Neutrophil (primary cell): ENCODE measurements around the gene CNNM1.

Experiments
- H3K27ac ChIP-seq: fragments of 200-600 bp; sonication (generic); 2 replicates; pipeline ENCODE4 v1.5.1; 2016; ENCODE audit warnings: mild to moderate bottlenecking, moderate library complexity
- H3K27me3 ChIP-seq: fragments of 200-600 bp; sonication (generic); 2 replicates; pipeline ENCODE4 v1.6.0; 2016; ENCODE audit warnings: mild to moderate bottlenecking
- H3K36me3 ChIP-seq: fragments of 200-600 bp; sonication (generic); 2 replicates; pipeline ENCODE4 v1.5.1; 2017
- H3K4me1 ChIP-seq, 2 experiments: fragments of 200-600 bp in 1 of 2; sonication (generic) in 1 of 2; 1 replicate in 1 of 2; 2 replicates in 1 of 2; pipeline versions ENCODE4 v1.5.1 to v1.6.1; 2013 to 2016; ENCODE audit warnings: low read depth in 1 of 2, low read length in 1 of 2, mild to moderate bottlenecking in 1 of 2, moderate library complexity in 1 of 2; ENCODE audit not compliant: control insufficient read depth in 1 of 2, insufficient read depth in 1 of 2
- H3K4me3 ChIP-seq, 2 experiments: fragments of 200-600 bp in 1 of 2; sonication (generic) in 1 of 2; 1 replicate in 1 of 2; 2 replicates in 1 of 2; pipeline ENCODE4 v1.5.1; 2013 to 2016; ENCODE audit warnings: low read depth in 1 of 2, low read length in 1 of 2, mild to moderate bottlenecking in 1 of 2, moderate library complexity in 1 of 2
- H3K9me3 ChIP-seq: fragments of 200-600 bp; sonication (generic); 2 replicates; pipeline ENCODE4 v1.5.1; 2016
- CTCF ChIP-seq: fragments of 200-600 bp; sonication (generic); IDR thresholded peaks from 2 replicates; pipeline ENCODE4 v1.5.1; 2016; ENCODE audit warnings: antibody characterized with exemption

CNNM1 gene

GRCh38 chr10:99341860-99342490 lies 12.8 kb downstream of the CNNM1 start:
- H3K36me3 ChIP-seq, result no peaks in the 10 kb centered on the region
- no peak overlapping the region for H3K4me3 ChIP-seq
- H3K9me3 ChIP-seq, result no peaks in the 10 kb centered on the region
- no peak for TF ChIP-seq CTCF
- no peak overlapping the region for H3K27ac ChIP-seq
- H3K4me1 ChIP-seq, result no peaks in the 10 kb centered on the region
- peaks cover 23% of the 10 kb centered on the region for H3K27me3 ChIP-seq

GRCh38 chr10:99343262-99343661 lies 14.1 kb downstream of the CNNM1 start:
- Histone ChIP-seq H3K27ac (no peak overlapping the region), H3K9me3 (no peaks in the 10 kb centered on the region), H3K4me1 (no peaks in the 10 kb centered on the region), H3K36me3 (no peaks in the 10 kb centered on the region), H3K4me3 (no peak overlapping the region), H3K27me3 (peaks cover 16% of the 10 kb centered on the region)
- no peak for TF ChIP-seq CTCF

- TF ChIP-seq CTCF, result no peak
These were observed 15.6 kb downstream of the CNNM1 start for GRCh38 chr10:99344715-99345114.

GRCh38 chr10:99345350-99345749 lies 16.2 kb downstream of the CNNM1 start:
- Histone ChIP-seq H3K4me1 (no peaks in the 10 kb centered on the region), H3K4me3 (no peak overlapping the region), H3K27ac (no peak overlapping the region), H3K27me3 (peaks cover 16% of the 10 kb centered on the region), H3K36me3 (no peaks in the 10 kb centered on the region), H3K9me3 (no peaks in the 10 kb centered on the region)
- TF ChIP-seq CTCF, result no peak

More at GRCh38 chr10:99344715-99345114, 15.6 kb downstream of the CNNM1 start:
- Histone ChIP-seq H3K9me3 (no peaks in the 10 kb centered on the region), H3K27ac (no peak overlapping the region), H3K36me3 (no peaks in the 10 kb centered on the region), H3K4me3 (no peak overlapping the region), H3K4me1 (no peaks in the 10 kb centered on the region), H3K27me3 (peaks cover 16% of the 10 kb centered on the region)

- Histone ChIP-seq H3K27ac (no peak overlapping the region), H3K4me3 (no peak overlapping the region), H3K36me3 (no peaks in the 10 kb centered on the region), H3K27me3 (peaks cover 14% of the 10 kb centered on the region), H3K9me3 (no peaks in the 10 kb centered on the region), H3K4me1 (no peaks in the 10 kb centered on the region)
- TF ChIP-seq CTCF, result no peak
These were observed 17.1 kb downstream of the CNNM1 start for GRCh38 chr10:99346247-99346646.

- Histone ChIP-seq H3K36me3 (no peaks in the 10 kb centered on the region), H3K4me3 (no peak overlapping the region), H3K27ac (no peak overlapping the region), H3K4me1 (no peaks in the 10 kb centered on the region), H3K9me3 (no peaks in the 10 kb centered on the region), H3K27me3 (peaks cover 7% of the 10 kb centered on the region)
- no peak for TF ChIP-seq CTCF
These were observed 18.5 kb downstream of the CNNM1 start for GRCh38 chr10:99347672-99348071.
